COR-L47 (cell line): Measurements from ENCODE around the gene BIRC2.

Source experiments
- DNase-seq: peaks from one replicate; lab custom pipeline; 2025; lab: John Stamatoyannopoulos, UW

BIRC2 gene

DNA sequence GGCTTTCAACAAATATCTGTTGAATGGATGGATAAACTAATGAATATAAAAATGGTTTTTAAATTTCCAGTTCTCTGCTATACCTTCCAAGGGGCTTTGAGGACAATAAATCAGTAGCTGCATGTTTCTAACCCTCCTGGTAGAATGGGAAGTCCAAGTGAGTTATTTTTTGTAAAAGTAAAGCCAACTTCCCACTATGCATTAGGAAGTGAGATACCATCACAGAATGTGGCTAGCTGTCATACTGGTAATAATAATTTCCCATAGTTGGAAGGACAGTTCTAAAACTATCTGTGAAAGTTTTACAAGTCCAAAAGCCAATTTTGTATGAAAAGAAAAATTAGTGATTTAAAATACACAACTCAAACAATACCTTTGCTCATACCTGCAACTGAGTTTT, 55.5 kb downstream of the BIRC2 start:
- no peak for DNase-seq

DNA sequence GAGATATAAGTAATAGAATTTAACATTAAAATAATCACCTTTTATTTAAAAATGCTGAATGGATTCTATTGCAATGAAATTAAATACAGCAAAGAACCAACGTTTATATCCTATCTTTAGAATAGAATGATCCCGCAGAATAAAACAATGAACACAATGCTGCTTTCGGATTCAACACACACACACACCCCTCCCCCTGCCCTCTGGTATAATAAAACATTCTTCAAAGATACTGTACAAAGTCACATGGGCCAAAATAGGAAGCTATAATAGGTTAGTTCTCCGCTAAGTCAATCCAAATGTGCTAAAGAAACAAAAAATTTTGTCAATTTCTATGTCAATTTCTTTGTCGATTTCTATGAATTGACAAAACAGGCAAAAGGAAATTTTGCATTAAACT, 58.5 kb downstream of the BIRC2 start:
- DNase-seq: no peak

DNA sequence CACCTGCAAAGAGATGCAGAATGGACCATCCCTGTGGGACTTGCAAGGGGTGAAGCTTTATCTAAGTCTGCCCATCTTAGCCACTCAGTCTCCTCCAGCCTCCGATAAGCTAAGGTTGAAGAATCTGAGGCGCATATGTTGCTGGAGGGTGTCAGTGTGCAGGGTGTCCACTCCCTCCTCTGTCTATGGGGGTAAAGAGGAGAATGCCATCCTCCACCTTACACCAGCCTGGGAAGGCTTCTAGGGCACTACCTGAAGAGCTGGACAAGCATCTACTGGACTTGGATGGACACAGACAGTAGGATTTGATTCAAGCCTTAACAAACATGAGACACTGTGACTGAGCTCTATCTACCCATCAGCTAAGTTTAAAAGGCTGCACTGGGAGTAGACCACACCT, 59.1 kb downstream of the BIRC2 start:
- no peak for DNase-seq

DNA sequence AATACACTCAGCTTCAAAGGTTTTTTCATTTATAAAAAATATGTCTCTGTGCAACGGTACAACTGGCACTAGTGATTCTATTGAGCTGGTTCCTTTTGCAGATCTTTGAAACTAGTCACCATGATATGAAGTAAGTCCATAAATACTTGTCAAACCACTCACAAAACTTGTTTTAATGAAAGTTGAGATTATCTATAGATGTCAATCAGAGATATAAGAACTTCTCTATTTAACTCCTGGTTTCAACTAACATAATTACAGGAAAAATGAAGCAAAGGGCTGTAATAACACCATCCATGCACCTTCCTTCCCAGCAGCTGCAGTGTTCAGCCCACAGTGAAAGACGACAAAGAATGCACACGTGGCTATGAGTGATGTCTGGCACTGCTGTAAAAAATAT, 60.9 kb downstream of the BIRC2 start:
- DNase-seq: no peak

DNA sequence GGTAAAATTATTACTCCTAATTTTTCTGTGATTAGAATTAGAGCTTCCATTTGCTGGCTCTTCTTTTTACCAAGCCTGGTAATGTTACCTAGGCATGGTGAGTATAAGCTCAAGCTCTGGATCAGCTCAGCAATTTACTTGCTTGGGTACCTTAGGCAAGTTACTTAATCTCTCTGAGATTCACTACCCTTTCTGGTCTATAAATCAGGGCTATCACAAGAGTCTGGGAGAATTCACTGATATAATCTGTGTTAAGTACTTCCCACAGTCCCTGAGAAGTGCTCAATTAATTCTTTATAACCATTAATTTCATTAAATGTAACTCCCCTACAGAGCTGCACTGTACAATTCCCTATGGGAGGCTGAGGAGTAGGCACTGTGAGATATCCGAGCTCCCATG, 61.3 kb downstream of the BIRC2 start:
- DNase-seq: no peak

DNA sequence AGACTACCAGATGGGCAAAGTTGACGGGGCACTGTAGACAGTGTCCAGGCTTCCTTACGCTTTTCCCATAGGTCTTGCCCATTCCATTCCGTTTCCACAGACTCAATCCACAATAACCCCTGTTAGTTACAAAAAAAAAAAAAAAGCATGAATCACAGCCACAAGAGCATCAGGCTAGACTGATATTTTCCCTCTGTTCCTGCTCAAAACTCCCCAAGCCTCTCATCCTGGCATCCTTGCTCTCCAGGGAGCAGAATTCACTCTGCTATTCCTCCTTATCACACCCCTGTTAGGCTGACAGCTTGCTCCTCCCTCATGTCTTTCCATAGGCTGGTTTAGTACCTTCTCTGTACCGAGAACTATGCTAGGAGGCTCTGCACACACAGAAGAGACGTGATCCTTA, 63.4 kb downstream of the BIRC2 start:
- no peak for DNase-seq

DNA sequence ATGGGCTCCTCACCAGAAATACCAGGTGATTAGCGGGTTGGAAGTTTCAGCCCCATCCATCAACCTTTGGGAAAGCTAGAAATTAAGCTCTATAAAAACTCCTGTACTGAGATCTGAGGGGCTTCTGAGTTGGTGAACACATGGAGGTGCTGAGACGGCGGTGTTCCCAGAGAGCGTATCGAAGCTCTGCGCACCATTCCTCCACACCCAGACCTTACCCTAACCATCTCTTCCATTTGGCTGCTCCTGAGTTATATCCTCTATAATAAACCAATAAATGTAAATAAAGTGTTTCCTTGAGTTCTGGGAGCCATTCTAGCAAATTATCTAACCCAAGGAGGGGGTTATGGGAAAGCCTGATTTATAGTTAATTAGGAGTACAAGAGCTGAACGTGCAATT, 64.1 kb downstream of the BIRC2 start:
- no peak for DNase-seq

DNA sequence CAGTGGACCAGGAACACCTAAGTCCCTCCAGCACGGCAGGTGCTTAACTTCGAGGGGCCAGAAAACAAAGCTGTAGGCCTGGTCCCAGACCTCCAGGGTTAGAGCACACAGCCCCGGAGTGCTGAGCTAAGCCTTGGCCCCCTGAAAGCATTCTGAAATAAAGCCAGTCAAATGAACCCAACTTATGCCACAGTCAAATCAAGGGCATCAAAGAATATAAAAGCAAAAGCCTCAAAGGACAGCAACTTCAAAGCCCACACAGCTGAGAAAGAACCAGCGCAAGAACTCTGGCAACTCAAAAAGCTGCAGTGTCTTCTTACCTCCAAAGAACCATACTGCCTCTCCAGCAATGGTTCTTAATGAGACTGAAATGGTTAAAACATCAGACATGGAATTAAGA, 66.5 kb downstream of the BIRC2 start:
- DNase-seq: no peak

DNA sequence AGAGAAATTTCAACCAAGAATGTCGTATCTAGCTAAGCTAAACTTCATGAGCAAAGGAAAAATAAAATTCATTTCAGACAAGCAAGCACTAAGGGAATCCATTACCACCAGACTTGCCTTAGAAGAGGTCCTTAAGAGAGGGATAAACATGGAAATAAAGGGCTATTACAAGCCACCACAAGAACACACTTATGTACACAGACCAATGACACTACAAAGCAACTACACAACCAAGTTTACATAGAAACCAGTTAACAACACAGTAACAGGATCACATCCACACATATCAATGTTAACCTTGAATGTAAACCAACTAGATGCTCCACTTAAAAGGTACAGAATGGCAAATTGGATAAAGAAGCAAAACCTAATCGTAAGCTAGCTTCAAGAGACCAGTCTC, 67.5 kb downstream of the BIRC2 start:
- no peak for DNase-seq

DNA sequence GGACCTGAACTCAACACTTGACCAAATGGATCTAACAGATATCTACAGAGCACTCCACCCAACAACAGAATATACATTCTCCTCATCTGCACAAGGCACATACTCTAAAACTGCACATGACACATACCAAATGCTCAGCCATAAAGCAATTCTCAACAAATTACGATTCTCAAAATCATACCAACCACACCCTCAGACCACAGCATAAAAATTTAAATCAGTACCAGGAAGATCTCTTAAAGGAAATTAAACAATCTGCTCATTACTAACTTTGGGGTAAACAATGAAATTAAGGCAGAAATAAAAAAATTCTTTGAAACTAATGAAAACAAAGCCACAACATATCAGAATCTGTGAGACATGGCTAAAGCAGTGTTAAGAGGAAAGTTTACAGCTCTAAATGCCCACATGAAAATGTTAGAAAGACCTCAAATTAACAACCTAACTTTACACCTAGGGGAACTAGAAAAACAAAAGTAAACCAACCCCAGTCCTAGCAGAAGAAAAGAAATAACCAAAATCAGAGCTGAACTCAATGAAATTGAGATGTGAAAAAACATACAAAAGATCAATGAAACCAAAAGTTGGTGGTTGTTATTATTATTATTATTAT, 68.4 kb downstream of the BIRC2 start:
- DNase-seq: no peak

DNA sequence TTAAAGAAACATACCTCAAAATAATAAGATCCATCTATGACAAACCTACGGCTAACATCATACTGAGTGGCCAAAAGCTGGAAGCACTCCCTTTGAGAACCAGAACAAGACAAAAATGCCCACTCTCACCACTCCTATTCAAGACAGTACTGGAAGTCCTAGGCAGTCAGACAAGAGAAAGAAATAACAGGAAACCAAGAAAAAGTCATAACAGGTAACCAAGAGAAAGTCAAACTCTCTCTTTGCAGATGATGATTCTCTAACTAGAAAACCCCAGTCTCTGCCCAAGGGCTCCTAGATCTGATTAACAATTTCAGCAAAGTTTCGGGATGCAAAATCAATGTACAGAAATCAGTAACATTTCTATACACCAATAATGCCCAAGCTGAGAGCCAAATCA, 70.0 kb downstream of the BIRC2 start:
- no peak for DNase-seq

DNA sequence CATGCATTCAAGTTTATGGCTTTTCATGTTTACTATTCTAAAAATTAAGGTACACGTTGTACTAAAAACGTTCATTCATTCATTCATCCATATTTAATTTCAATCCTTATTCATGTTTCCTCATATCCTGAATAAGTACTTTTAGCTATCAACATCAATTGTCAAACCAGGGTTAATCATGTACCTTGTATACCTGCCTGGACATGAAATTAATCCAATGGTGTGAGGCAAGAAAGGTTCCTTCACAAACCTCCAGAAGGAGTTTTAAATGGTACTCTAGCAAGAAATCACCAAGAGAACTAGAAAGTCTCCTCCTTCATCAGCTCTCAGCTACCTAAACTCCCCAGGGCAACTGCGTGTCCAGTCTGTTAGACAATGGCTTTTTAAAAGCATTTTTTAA, 72.2 kb downstream of the BIRC2 start:
- no peak for DNase-seq

DNA sequence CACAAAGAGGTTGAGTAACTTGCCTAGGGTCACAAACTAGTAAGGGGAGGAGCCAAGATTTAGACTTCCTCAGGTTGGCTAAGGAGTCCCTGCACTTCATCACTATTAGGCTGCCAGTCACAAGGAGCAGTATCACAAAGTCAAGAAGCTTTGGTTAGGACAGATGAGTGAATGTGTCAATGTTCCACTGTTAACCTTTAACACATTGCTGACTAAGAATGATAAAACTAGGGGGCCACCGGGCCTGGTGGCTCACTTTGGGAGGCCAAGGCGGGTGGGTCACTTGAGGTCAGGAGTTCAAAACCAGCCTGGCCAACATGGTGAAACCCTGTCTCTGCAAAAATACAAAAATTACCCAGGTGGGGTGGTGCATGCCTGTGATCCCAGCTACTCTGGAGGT, 73.5 kb downstream of the BIRC2 start:
- no peak for DNase-seq

DNA sequence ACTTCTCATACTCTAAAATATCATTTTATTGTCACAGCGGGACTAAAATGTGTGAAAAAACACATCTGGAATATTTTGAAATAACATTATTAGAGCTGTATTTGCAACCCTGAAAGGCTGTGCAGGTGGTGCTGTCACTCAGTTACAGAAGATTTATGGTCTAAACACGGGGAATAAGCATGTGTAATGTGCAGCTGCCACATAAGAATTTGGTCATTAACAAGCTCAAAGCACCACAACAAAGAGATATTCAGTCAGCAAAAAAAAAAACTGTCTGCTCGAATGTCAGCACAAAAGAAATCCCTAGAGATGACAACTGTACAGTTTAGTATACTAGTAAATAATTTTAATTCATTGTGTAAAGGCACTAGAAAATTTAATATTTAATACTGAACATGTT, 74.2 kb downstream of the BIRC2 start:
- DNase-seq: peak; percentile 59

DNA sequence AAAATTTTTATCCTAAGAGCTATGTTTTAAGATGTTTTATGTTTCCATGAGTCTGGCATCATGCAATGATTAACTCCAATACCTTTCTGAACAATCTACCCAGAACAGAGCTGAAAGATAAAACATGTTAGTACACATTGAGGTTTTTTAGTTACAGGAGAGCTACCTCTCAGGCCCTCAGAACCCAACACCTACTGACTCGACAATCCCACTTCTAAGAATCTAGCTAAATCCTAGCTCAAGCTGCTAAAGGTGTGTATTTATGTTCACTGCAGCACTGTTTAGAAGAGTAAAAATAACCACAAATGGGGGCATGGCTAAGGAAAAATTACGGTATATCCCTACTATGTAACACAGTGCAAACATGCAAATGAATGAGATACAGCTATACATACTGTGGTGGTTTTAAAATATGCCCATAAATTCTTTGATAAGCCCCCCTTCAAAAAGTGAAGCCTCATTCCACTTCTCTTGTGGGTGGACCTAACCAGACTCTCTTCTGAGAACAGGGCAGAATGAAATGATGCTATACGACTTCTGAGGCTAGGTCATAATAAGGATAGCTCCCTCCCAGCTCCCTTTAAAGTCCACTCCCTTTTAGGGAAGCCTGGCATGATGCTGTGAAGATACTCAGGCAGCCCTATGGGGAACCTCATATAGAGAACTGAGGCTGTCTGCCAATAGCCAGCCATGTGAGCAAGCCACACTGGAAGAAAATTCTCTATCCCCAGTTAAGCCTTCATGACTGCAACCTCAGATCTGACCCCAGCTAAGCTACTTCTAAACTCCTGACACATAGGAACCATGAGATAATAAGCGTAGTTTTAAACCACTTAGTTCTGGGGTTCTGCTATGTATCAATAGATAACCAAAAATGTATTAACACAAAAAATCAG, 76.1 kb downstream of the BIRC2 start:
- peak; percentile 11 for DNase-seq

DNA sequence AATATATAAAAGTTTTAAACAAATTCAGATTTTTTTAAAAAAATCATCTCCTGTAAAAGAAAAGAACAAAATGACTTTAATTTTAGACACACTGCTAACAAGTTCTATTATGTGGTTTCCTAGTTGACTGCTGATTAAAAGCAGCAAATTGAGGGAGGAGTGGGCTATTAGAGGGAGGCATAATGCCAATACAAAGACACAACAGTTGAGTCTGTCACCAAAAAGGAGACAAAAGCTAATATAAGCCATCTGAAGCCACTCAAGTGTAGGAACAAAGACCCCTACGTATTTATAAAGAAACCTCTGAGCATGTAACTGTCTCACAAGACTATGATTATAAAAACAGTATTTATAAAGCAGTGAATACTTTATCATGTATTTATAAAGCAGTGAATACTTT, 76.9 kb downstream of the BIRC2 start:
- peak; percentile 54 for DNase-seq

DNA sequence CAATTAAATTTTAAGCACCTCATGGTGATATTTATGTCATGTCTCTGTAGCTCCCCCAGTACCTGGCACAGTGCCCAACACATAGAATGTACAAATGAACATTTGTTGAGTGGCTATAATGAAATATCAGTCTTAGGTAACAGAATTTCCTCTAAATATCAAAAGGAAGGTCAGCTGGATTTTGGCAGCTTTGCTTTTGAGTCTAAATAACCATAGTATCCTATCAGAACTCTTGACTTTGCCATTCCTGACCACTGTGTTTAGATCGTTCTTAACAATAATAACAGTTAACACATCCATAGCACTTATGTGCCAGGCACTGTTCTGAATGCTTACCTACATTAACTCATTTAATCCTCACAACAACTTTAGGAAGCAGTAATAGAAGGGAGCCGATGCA, 79.0 kb downstream of the BIRC2 start:
- peak; percentile 9 for DNase-seq

DNA sequence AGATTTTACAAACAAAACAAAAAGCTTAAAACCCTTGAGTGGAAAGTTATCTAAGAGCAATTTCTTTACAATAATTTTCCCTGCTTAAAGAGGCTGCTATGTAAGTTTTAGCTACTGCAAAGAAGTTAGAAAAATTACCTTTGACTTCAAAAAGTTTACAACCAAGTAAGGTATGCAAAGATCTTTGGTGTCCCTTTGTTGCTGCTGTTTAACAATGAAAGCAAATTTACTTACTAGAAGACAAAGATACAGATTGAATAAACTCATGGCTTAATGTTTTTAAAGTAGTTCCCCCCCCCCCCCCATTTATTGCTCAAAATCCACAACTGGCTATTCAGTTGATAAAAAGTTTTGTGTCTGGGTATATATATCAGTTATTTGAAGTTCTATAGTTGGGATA, 79.6 kb downstream of the BIRC2 start:
- DNase-seq: no peak

DNA sequence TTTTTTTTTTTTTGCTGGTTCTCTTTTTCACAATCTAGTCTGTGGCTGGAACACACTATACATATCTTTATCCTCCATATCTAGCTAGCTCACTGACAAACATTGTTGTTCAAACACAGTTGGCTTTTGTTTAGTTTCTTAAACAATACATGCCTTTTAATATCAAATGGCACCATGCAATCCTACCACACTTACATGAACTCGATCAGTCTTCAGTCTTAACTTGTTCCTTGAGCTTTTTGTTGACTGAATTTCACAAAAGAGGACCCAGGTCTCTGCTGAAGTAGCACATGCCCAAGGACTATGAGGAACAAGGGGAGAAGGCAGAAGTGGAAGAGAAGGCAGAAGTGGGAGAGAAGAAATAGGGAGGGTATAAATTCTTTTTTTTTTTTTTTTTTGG, 80.1 kb downstream of the BIRC2 start:
- no peak for DNase-seq
